Suppressor macrophage treated with lipopolysaccharide for 1 hour (primary cell): Measurements from ENCODE around the gene ANKS1A.
A peak's percentile ranks its signal among the peaks of the same experiment; 100 is the strongest.
"Not testable (repeated sequence)": the region's sequence is repeated elsewhere in the genome, so short reads cannot be mapped to it uniquely, and the experiment has no call there.

Experiments used
- DNase-seq, 3 donors: peaks; one replicate each; pipeline ENCODE4 v3.0.0-alpha.2; 2020 to 2022

ANKS1A gene

GRCh38 chr6:35087361-35088280 lies 198.6 kb downstream of the ANKS1A start:
- DNase-seq: no peak

- DNase-seq: no peak
These were observed 199.5 kb downstream of the ANKS1A start for GRCh38 chr6:35088281-35089215.

- DNase-seq: no peak
These were observed 200.3 kb downstream of the ANKS1A start for GRCh38 chr6:35089216-35089934.

GRCh38 chr6:35089935-35090505 lies 201.0 kb downstream of the ANKS1A start:
- no peak for DNase-seq

- no peak for DNase-seq
These were observed 201.7 kb downstream of the ANKS1A start for GRCh38 chr6:35090734-35091133.

- DNase-seq: no peak
These were observed 202.5 kb downstream of the ANKS1A start for GRCh38 chr6:35091346-35092083.

DNA sequence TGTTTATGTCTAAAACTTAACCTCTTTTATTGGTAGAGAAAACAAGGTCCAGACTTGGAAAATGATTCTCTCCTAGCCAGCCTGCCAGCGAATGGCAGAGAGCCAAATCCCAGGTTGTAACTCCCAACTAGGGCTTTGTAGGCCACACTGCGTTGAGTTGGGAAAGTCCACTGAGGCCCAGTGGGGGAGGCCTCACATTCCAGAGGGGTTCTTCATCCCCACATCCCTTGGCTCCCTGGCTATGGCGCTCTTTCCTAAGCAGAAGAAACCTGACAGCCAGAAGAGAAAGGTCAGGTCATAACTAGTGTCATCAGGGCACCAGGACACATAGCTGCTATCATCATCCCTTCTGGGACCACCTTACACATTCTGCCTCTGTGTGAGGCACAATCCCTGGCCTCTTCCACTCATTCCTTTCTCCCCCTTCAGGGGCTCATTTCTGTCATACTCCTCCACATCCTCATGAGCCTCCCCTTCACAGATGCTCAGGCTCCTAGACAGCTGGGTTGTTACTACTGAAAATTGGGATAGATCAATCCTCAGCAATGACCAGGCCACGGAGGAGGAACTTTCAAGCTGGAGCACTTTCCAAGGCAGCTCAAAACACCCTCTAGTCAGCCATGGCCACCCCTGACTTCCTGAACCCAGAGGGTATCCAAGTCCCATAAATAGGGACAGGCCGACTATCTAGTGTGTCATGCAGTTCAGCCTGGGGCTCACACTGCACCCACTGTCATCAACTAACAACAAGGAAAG lies 203.5 kb downstream of the ANKS1A start:
- no peak for DNase-seq

GRCh38 chr6:35093118-35093445 lies 204.0 kb downstream of the ANKS1A start:
- no peak for DNase-seq

- DNase-seq: no peak
These were observed 204.7 kb downstream of the ANKS1A start for GRCh38 chr6:35093783-35094182.

DNA sequence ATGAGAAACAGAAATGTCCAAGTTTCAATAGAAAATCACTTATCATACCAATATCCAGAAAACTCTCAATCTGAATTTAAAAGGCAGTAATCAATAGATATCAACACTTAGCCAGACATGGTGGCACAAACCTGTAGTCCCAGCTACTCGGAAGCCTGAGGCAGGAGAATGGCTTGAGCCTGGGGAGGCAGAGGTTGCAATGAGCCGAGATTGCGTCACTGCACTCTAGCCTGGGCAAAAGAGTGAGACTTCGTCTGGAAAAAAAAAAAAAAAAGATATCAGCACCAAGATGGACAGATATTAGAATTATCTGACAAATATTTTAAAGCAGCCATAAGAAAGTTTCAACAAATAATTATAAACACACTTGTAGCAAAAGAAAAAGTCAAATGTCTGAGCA lies 205.1 kb downstream of the ANKS1A start:
- no peak for DNase-seq

DNA sequence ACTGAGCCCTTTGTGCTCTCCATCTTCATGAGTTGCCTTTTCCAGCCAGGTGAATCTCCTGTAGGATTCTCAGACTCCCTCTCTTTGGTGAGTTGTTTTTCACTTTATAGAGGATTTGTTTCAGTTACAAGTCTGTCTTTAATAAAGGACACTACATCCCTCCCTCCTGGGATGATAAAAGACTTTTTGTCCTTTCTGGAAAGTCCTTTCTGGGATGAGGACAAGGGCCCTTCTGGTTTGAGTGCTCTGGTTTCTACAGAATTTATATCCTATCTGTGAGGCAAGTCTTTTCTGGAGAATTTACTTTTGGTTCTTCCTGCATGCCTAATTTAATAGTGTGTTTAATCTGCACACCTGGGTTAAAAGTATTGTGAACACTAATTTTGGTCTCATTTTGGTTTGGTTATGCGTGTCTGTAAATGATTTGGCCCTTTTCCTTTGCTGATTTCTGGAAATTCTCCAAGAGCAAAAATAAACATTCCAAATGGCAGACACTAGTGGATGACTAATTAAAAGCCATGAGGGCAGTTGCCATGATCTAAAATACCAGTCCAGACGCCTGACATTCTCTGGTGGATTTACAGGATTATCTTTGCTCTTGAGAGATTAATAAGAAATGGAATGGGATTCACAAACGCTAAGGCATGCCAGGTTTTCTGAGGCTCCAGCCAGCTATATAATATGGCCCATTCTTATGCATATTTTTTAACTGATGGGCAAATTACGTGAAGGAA lies 207.2 kb downstream of the ANKS1A start:
- DNase-seq: no peak

GRCh38 chr6:35099116-35099515 lies 210.1 kb downstream of the ANKS1A start:
- no peak for DNase-seq

DNA sequence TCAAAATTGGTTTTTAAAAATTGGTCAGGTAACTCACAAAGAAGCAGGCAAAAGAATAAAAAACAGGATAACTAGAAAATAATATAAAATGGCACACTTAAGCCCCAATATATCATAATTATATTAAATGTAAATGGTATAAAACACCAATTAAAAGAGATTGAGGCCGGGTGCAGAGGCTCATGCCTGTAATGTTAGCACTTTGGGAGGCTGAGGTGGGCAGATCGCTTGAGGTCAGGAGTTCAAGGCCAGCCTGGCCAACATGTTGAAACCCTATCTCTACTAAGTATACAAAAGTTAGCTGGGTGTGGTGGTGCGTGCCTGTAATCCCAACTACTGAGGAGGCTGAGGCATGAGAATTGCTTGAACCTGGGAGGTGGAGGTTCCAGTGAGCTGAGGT lies 216.0 kb downstream of the ANKS1A start:
- DNase-seq: no peak

DNA sequence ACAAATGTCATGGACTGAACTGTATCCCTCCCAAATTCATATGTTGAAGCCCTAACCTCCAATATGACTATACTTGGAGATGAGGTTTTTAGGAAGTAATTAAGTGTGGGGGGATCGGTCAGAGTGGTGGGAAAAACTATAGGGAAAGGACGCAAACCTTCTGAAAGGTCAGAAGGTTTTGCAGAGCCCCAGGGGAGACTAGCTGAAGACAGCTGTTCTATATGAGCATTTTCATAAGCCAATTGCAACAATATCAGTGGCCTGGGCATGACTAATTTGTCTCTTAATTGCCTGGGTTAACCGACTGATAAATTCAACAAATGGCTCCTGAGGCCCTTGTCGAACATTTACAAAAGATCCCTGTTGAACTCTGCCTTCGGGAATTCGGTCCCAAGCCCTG lies 217.0 kb downstream of the ANKS1A start:
- not testable (repeated sequence) for DNase-seq

- DNase-seq: peak in 1 of 3 donors; percentile 15
These were observed 218.2 kb downstream of the ANKS1A start for GRCh38 chr6:35107208-35107607.

- DNase-seq: not testable (repeated sequence)
These were observed 218.7 kb downstream of the ANKS1A start for GRCh38 chr6:35107761-35108160.

GRCh38 chr6:35108309-35108885 lies 219.3 kb downstream of the ANKS1A start:
- DNase-seq: no peak

DNA sequence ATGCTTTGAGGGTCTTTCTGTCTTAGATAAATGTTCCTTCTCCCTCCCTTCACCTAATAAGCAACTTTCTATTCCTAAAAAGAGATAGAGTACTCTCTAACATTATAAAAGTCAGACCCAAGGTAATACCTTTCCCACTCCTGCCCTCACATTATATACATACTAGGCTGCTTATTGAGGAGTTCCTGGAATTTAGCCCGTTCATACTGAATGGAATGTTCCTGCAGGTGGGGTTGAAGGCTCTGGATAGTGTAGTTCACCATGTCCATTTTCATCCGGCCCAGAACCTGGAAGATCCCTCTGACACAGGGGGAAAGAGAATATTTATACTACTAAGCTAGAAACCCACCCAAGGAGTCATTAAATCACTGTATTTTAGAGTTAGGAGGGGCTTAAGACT lies 231.7 kb downstream of the ANKS1A start:
- DNase-seq: no peak

DNA sequence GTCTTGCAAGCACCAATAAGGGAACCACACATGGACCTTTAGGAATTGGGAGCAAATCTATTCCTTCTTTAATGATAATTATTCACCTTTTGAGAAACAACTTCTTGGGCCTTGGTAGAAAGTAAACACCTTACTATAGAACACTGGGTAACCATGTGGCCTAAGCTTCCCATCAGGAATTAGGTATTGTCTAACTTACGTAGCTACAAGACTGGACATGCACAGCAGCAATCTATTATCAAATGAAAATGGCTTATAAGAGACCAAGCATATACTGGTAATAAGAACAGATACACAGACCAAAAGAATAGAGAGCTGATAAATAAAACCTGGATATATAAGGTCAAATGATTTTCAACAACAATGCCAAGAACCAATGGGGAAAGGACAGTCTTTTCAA lies 235.3 kb downstream of the ANKS1A start:
- DNase-seq: no peak

DNA sequence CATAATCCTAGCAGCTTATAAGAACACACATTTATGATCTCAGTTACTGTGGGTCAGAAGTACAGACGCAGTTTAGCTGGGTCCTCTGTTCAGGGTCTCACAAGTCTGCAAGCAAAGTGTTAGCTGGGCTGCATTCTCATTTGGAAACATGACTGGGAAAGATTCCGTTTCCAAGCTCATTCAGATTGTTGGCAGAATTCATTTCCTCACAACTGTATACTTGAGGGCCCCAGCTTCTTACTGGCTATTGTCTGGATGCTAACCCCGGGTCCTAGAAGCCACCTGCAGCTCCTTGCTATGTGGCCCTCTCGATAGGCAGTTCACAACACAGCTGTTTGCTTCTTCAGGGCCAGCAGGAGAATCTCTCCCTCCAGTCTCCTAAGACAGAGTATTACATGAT lies 239.0 kb downstream of the ANKS1A start:
- no peak for DNase-seq
